GM03348 (cell line): ENCODE data around the gene CASP7.

ENCODE experiments used
- DNase-seq: peaks from one replicate; pipeline ENCODE4 v3.0.0; 2012; ENCODE audit warnings: low spot score

CASP7 gene

GRCh38 chr10:113666682-113667252, 12.9 kb upstream of the CASP7 start:
- DNase-seq: peak; percentile 17

- peak; percentile 55 for DNase-seq
Observed at GRCh38 chr10:113680190-113681111, 739 bp downstream of the CASP7 start.

GRCh38 chr10:113681533-113682470, 2.1 kb downstream of the CASP7 start:
- no peak for DNase-seq

- no peak for DNase-seq
Observed at GRCh38 chr10:113683300-113683699, 3.6 kb downstream of the CASP7 start.

GRCh38 chr10:113686028-113686427, 6.3 kb downstream of the CASP7 start:
- no peak for DNase-seq

- no peak for DNase-seq
Observed at GRCh38 chr10:113687037-113687436, 7.3 kb downstream of the CASP7 start.

- no peak for DNase-seq
Observed at GRCh38 chr10:113689057-113689456, 9.3 kb downstream of the CASP7 start.

- no peak for DNase-seq
Observed at GRCh38 chr10:113689574-113689973, 9.9 kb downstream of the CASP7 start.

- DNase-seq: no peak
Observed at GRCh38 chr10:113690749-113691148, 11.0 kb downstream of the CASP7 start.

GRCh38 chr10:113691381-113691780, 11.7 kb downstream of the CASP7 start:
- DNase-seq: no peak

- no peak for DNase-seq
Observed at GRCh38 chr10:113692271-113692670, 12.6 kb downstream of the CASP7 start.

GRCh38 chr10:113693348-113693747, 13.6 kb downstream of the CASP7 start:
- DNase-seq: no peak

GRCh38 chr10:113695691-113696090, 16.0 kb downstream of the CASP7 start:
- no peak for DNase-seq

- no peak for DNase-seq
Observed at GRCh38 chr10:113697595-113697994, 17.9 kb downstream of the CASP7 start.

GRCh38 chr10:113704637-113705343, 25.1 kb downstream of the CASP7 start:
- DNase-seq: peak; percentile 61

GRCh38 chr10:113705344-113705652, 25.6 kb downstream of the CASP7 start:
- DNase-seq: no peak

- no peak for DNase-seq
Observed at GRCh38 chr10:113706623-113707022, 26.9 kb downstream of the CASP7 start.

GRCh38 chr10:113708640-113709039, 28.9 kb downstream of the CASP7 start:
- DNase-seq: no peak

GRCh38 chr10:113709221-113709838, 29.6 kb downstream of the CASP7 start:
- peak; percentile 68 for DNase-seq

- DNase-seq: no peak
Observed at GRCh38 chr10:113711142-113711541, 31.4 kb downstream of the CASP7 start.

GRCh38 chr10:113712024-113712423, 32.3 kb downstream of the CASP7 start:
- DNase-seq: no peak
